CD4-positive, alpha-beta T cell (primary cell): ENCODE results near the gene NEBL. TPM values are rescaled to one million over a fixed set of nuclear protein-coding genes. Genes with fewer than 3 reads are reported as not detected.
"Not testable (repeated sequence)": the region's sequence is repeated elsewhere in the genome, so short reads cannot be mapped to it uniquely, and the experiment has no call there.

Experiments used
- ATAC-seq: fragments of 200-7000 bp; cut with Tn5 transposase; one replicate; pipeline ENCODE4 v1.10.0; 2022; ENCODE audit warnings: mild to moderate bottlenecking; ENCODE audit not compliant: poor library complexity
- CTCF ChIA-PET: fragments of 350-600 bp; sonication (Branson Sonifier 250); formaldehyde crosslinking; loops from one replicate; lab custom pipeline; 2021; ENCODE audit warnings: antibody characterized with exemption, inconsistent platforms; lab: Charles Lee
- POLR2A ChIA-PET: fragments of 350-600 bp; sonication (Branson Sonifier 250); formaldehyde crosslinking; loops from one replicate; lab custom pipeline; 2021; ENCODE audit warnings: antibody characterized with exemption, inconsistent platforms; lab: Charles Lee
- DNase-seq, 14 experiments: peaks; one replicate each; pipeline ENCODE4 v3.0.0-alpha.2; 2013 to 2020; ENCODE audit warnings: mixed read lengths in 2 of 14
- H3K27ac ChIP-seq, 2 donors: one replicate each; pipeline versions ENCODE4 v1.5.1 to v1.7.0; 2013; ENCODE audit warnings: low read length in 2 of 2, low read depth in 1 of 2, mild to moderate bottlenecking in 1 of 2
- H3K27me3 ChIP-seq, 2 experiments: 1 replicate in 1 of 2; 2 replicates in 1 of 2; pipeline versions ENCODE4 v1.6.1 to v1.7.0; 2013; ENCODE audit warnings: low read length in 2 of 2, control low read depth in 1 of 2, mild to moderate bottlenecking in 1 of 2, moderate library complexity in 1 of 2; ENCODE audit not compliant: insufficient read depth in 2 of 2, control insufficient read depth in 1 of 2
- H3K36me3 ChIP-seq: one replicate; pipeline ENCODE4 v1.6.1; 2013; ENCODE audit warnings: low read length, control low read depth; ENCODE audit not compliant: insufficient read depth
- H3K4me1 ChIP-seq: one replicate; pipeline ENCODE4 v1.6.1; 2013; ENCODE audit warnings: low read length, control low read depth; ENCODE audit not compliant: insufficient read depth
- H3K4me3 ChIP-seq: one replicate; pipeline ENCODE4 v1.5.1; 2013; ENCODE audit warnings: mild to moderate bottlenecking, low read length, moderate library complexity
- H3K9me3 ChIP-seq, 2 experiments: 1 replicate in 1 of 2; 2 replicates in 1 of 2; pipeline versions ENCODE4 v1.6.1 to v1.7.0; 2013; ENCODE audit warnings: low read length in 2 of 2, mild to moderate bottlenecking in 2 of 2, control low read depth in 1 of 2, moderate library complexity in 1 of 2; ENCODE audit not compliant: control insufficient read depth in 1 of 2, insufficient read depth in 1 of 2
- H3K27ac Mint-ChIP-seq: one replicate; pipeline ENCODE4 v1.8.0; 2020; ENCODE audit warnings: mixed read lengths
- H3K27me3 Mint-ChIP-seq: one replicate; pipeline ENCODE4 v1.8.0; 2021; ENCODE audit warnings: mixed read lengths
- H3K36me3 Mint-ChIP-seq: one replicate; pipeline ENCODE4 v1.8.0; 2021; ENCODE audit warnings: low read depth, mixed read lengths
- H3K4me1 Mint-ChIP-seq: one replicate; pipeline ENCODE4 v1.8.0; 2021; ENCODE audit warnings: low read depth, mixed read lengths
- H3K4me3 Mint-ChIP-seq: one replicate; pipeline ENCODE4 v1.8.0; 2020; ENCODE audit warnings: mild to moderate bottlenecking, mixed read lengths
- H3K9me3 Mint-ChIP-seq: one replicate; pipeline ENCODE4 v1.8.0; 2020; ENCODE audit warnings: mixed read lengths
- CTCF ChIP-seq: fragments of 200-600 bp; IDR thresholded peaks from one replicate; pipeline ENCODE4 v1.8.0; 2022; ENCODE audit warnings: antibody characterized with exemption, mild to moderate bottlenecking
- intact Hi-C, 2 experiments: fragments of 100-400 bp; cut with DNase I in 1 of 2; cut with micrococcal nuclease in 1 of 2; formaldehyde crosslinking; loops; one replicate each; pipeline versions ENCODE4 v1.15.1 to v1.9.0; 2023 to 2025; cut with DNase I, micrococcal nuclease
- total RNA-seq, 174 experiments: library from RNA in 2 of 174; stranded (reverse) in 2 of 174; gene quantifications; one replicate each; pipeline ENCODE4 v1.2.3 and lab custom pipeline; 2021 to 2026

Gene NEBL
- total RNA-seq, 2 experiments from 2014 or later = 0.17 to 0.22 TPM

GRCh38 chr10:20944789-20945502, 47.8 kb upstream of the NEBL start:
- DNase-seq = no peak
- Histone ChIP-seq H3K27ac (no peak overlapping the region), H3K36me3 (no peaks in the 10 kb centered on the region), H3K27me3 (no peaks in the 10 kb centered on the region), H3K9me3 (no peaks in the 10 kb centered on the region), H3K4me1 (no peaks in the 10 kb centered on the region), H3K4me3 (no peak overlapping the region)
- no peaks in the 10 kb centered on the region for H3K4me1 Mint-ChIP-seq
- ATAC-seq = no peak
- H3K4me3 Mint-ChIP-seq = no peak overlapping the region
- intact Hi-C loops = no loop called here
- no peaks in the 10 kb centered on the region for H3K27me3 Mint-ChIP-seq
- no peaks in the 10 kb centered on the region for H3K9me3 Mint-ChIP-seq
- no peaks in the 10 kb centered on the region for H3K36me3 Mint-ChIP-seq
- ChIA-PET CTCF (no interaction called here), POLR2A (no interaction called here)
- H3K27ac Mint-ChIP-seq = no peak overlapping the region
- no peak for TF ChIP-seq CTCF

- H3K27ac ChIP-seq, H3K9me3 ChIP-seq, H3K36me3 Mint-ChIP-seq, ATAC-seq, intact Hi-C loops, DNase-seq, H3K36me3 ChIP-seq, H3K4me1 Mint-ChIP-seq, H3K27me3 Mint-ChIP-seq, H3K9me3 Mint-ChIP-seq, H3K4me1 ChIP-seq, POLR2A ChIA-PET, H3K27me3 ChIP-seq, H3K27ac Mint-ChIP-seq, CTCF ChIA-PET, H3K4me3 Mint-ChIP-seq, H3K4me3 ChIP-seq: not testable (repeated sequence)
Measured at GRCh38 chr10:20939414-20939813, 42.3 kb upstream of the NEBL start.

GRCh38 chr10:20936396-20936795, 39.3 kb upstream of the NEBL start:
- Histone ChIP-seq H3K4me1 (no peaks in the 10 kb centered on the region), H3K27me3 (no peaks in the 10 kb centered on the region), H3K9me3 (peaks cover 0 to 10% of the 10 kb centered on the region in 2 experiments), H3K4me3 (no peak overlapping the region), H3K36me3 (no peaks in the 10 kb centered on the region), H3K27ac (no peak overlapping the region)
- Mint-ChIP-seq H3K4me1 (no peaks in the 10 kb centered on the region), H3K27me3 (no peaks in the 10 kb centered on the region), H3K36me3 (no peaks in the 10 kb centered on the region), H3K9me3 (peaks cover 3% of the 10 kb centered on the region), H3K27ac (no peak overlapping the region), H3K4me3 (no peak overlapping the region)
- no peak for TF ChIP-seq CTCF
- no peak for ATAC-seq
- intact Hi-C loops = no loop called here
- CTCF ChIA-PET = no interaction called here
- DNase-seq = no peak
- POLR2A ChIA-PET = no interaction called here

GRCh38 chr10:20935931-20936330, 38.8 kb upstream of the NEBL start:
- DNase-seq (no peak), ATAC-seq (no peak)
- no peak overlapping the region for H3K4me3 Mint-ChIP-seq
- H3K27ac Mint-ChIP-seq = no peak overlapping the region
- ChIA-PET CTCF (no interaction called here), POLR2A (no interaction called here)
- H3K36me3 ChIP-seq = no peaks in the 10 kb centered on the region
- intact Hi-C loops = no loop called here
- no peaks in the 10 kb centered on the region for H3K4me1 ChIP-seq
- H3K4me1 Mint-ChIP-seq = no peaks in the 10 kb centered on the region
- H3K36me3 Mint-ChIP-seq = no peaks in the 10 kb centered on the region
- no peaks in the 10 kb centered on the region for H3K27me3 ChIP-seq
- H3K9me3 ChIP-seq = peaks cover 0 to 12% of the 10 kb centered on the region in 2 experiments
- H3K27ac ChIP-seq = no peak overlapping the region
- no peaks in the 10 kb centered on the region for H3K27me3 Mint-ChIP-seq
- TF ChIP-seq CTCF = no peak
- H3K4me3 ChIP-seq = no peak overlapping the region
- peaks cover 3% of the 10 kb centered on the region for H3K9me3 Mint-ChIP-seq
